Measurements from ENCODE around the gene RPL10.

RPL10 gene

DNA sequence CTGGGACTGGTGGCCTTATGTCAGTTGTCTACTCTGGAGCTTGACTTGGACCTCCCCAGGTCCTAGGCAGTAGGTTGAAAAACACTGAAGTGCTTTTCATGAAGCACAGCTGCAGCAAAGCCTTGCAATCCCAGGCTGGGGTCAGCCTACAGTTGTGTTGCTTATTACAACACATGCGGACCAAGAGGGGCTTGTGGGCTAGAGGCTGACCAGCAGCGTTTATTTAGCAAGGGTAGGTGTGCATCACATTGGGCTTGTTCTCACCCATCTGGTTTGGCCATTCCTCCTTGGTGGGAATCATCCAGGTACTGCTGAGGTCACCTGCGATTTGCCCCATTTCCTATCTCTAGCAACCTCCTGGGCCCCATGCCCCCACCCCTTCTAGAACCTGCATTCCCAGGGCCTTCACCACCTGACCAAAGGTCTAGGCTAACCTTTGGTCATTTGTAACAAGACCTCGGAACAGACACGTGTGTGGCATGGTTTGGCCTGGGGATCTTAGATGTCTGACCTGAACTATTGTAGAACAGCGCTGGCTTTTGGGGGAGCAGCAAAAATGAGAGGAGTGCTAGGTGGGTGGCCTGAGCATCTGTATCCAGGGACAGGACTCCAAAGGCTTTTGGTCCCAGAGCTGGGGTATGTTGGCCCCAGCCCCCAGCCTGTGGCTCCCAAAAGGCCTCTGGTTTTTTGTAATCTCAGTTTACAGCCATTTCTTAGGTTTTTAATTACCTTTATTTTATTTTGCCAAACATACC lies 3.0 kb downstream of the RPL10 start:
- DNase-seq (ENCODE audit: low spot score), result peak; percentile 50

- DNase-seq (ENCODE audit: low spot score), result peak; percentile 41
Measured at GRCh38 chrX:154401918-154402621, 3.9 kb downstream of the RPL10 start.

- DNase-seq (ENCODE audit: low spot score), result no peak
Measured at GRCh38 chrX:154402622-154403127, 4.5 kb downstream of the RPL10 start.

DNA sequence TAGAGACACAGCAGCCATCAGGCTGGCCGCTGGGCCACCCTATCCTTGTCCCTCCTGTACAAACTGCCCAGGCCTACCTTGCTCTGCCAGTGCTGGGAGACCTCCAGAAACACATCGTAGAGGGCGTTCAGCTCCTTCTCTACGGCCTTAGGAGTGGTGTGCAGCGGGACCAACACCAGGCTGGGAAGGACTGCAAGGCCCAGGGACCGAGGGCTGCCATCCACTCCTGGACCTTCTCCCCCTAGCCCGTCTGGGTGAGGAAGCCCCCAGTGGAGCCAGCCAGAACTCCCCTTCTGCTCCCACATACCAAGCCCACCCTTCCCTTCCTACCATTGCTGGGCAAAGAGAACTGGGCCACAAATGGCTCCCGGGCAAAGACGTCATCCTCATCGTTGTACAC lies 5.0 kb downstream of the RPL10 start:
- DNase-seq (ENCODE audit: low spot score), result no peak

DNA sequence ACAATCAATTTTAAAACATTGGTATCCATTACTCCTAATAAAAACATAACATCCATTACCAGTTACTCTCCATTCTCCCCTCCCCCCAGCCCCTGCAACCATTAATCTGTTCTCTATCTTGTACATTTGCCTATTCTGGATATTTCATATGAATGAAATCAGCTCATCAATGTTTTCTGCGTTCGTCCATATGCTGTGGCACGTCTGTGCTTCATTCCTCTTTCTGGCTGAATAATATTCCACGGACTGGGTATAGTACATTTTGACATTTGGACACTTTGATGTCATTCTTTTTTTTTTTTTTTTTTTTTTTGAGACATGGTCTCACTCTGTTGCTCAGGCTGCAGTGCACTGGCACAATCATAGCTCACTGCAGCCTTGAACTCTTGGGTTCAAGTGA lies 5.7 kb downstream of the RPL10 start:
- no peak for DNase-seq (ENCODE audit: low spot score)

GRCh38 chrX:154404625-154405192 lies 6.5 kb downstream of the RPL10 start:
- DNase-seq (ENCODE audit: low spot score), result no peak

GRCh38 chrX:154408659-154409221 lies 10.6 kb downstream of the RPL10 start:
- DNase-seq (ENCODE audit: low spot score), result no peak

- peak; percentile 75 for DNase-seq (ENCODE audit: low spot score)
Measured at GRCh38 chrX:154409222-154409871, 11.2 kb downstream of the RPL10 start, which contains the start of gene DNASE1L1. TSS of gene DNASE1L1 (minus strand) at chrX:154409254. CDS start at chrX:154405568, 3,686 bp downstream.

- DNase-seq (ENCODE audit: low spot score), result peak; percentile 58
Measured at GRCh38 chrX:154411981-154412340, 13.8 kb downstream of the RPL10 start.

GRCh38 chrX:154412468-154412867 lies 14.3 kb downstream of the RPL10 start:
- no peak for DNase-seq (ENCODE audit: low spot score)

GRCh38 chrX:154413142-154413541 lies 15.0 kb downstream of the RPL10 start:
- no peak for DNase-seq (ENCODE audit: low spot score)

DNA sequence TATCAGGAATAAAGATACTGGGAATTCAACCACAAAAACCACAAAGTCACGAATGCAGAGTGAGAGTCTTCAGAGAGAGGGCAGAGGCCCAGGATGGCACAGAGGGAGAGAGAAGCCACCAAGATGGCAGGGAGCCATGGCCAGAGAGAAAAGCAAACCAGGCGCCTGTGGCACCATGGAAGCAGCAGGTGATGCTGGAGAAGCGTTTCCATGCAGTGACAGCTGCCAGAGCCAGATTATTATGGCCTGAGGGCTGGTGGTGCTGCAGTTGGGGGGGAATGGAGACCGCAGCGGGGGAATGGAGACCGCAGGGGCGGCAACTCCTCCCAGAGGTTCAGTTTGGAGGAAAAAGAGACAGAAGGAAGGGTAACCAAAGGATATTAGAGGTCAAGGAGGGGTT lies 19.0 kb downstream of the RPL10 start:
- no peak for DNase-seq (ENCODE audit: low spot score)

DNA sequence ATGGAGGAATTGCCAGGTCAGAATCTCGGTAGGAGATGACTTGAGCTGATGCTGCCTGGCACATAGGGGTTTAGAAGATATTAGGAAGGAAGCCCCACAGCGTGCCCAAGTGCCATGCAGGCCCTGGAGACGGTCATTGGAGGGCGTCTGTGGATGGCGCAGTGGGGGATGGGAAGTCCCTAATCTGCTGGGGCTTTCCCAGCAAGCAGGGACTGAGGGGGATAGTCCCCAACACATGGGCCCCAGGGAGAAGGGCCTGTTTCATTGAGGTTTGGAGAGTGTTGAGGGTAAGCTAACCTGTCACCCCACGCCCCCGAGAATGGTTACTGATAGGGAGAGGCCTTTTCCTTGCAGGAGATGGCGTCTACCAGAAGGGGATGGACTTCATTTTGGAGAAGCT lies 21.0 kb downstream of the RPL10 start:
- no peak for DNase-seq (ENCODE audit: low spot score)

- DNase-seq (ENCODE audit: low spot score), result no peak
Measured at GRCh38 chrX:154419688-154420401, 21.7 kb downstream of the RPL10 start.

- DNase-seq (ENCODE audit: low spot score), result no peak
Measured at GRCh38 chrX:154420402-154420756, 22.2 kb downstream of the RPL10 start.

DNA sequence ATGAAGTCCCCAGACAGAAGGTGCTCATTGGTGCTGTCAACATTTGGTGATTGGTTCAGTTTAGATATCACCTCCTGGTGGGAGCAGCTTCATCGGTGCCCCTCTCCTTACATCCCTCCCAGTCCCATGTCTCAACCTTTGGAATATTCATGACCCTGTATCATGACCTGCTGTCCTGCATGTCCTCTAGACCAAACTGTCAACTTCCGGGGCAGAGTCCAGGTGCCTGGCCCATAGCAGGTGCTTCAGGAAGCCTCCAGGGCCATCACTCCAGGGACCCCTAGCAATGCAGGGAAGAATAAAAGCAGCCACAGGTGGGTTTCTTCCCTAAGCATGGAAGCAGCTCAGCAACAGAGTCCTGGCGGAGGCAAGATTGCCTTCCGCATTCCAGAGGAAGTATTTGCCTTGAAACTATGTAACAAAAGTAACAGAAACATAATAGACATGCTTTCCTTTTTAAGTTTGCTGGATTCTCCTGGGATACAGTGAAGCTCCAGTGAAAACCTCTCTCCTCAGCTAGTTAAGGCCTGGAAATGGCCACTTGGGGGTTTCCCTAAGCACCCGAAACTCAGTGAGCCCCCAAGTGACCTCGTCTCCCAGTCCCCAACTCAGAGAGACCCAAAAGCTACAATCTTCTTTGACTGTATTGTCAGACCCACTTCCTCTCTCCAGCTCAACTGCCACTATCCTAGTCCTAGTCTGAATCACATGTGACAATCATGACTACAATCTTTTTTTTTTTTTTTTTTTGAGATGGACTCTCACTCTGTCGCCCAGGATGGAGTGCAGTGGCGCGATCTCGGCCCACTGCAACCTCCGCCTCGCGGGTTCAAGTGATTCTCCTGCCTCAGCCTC lies 29.0 kb downstream of the RPL10 start:
- peak; percentile 27 for DNase-seq (ENCODE audit: low spot score)

GRCh38 chrX:154428176-154429171 lies 30.3 kb downstream of the RPL10 start, which contains the start of gene ATP6AP1:
TSS of gene ATP6AP1 (plus strand) at chrX:154428677. CDS start at chrX:154428693, 16 bp downstream.
- peak; percentile 92 for DNase-seq (ENCODE audit: low spot score)

DNA sequence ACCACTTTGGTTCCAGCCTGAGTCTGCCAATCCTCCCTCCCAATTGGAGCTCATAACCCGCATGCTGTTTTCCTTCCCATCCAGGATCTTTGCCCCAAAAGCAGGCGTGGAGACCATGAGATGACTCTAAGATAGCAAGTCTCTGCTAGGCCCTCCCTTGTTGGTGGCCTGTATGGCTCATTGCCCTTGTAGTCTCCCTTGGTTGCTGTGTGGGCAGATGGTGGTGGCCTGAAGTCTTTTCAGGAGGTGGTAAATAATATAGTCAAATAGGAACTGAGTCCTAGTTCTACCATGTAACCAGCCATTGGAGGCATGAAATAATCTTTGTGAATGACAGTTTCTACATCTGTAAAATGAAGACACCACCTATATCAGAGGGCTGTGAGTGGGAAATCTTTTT lies 31.5 kb downstream of the RPL10 start:
- no peak for DNase-seq (ENCODE audit: low spot score)

DNA sequence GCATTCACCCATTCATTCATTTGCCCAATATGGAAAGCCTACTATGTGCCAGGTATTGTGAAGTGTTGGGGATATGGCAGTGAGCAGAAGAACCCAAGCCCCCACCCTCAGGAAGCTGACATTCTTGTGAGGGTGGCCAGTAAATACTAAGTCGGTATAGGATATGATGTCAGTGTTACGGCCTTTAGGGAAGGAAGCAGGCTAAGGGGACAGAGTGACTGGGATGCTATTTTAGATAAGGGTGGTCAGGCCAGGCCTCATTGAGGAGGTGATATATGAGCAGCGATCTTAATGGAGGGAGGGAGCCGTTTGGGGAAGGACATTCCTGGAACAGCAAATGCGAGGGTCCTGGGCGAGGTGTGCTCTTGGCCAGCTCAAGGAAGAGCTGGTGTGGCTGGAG lies 32.3 kb downstream of the RPL10 start:
- DNase-seq (ENCODE audit: low spot score), result no peak
